B cell (primary cell): ENCODE measurements around the gene NPW. TPM values are rescaled to one million over a fixed set of nuclear protein-coding genes. Genes with fewer than 3 reads are reported as not detected.

Experiments
- ATAC-seq: fragments of 200-7000 bp; cut with Tn5 transposase; one replicate; pipeline ENCODE4 v1.10.0; 2021; ENCODE audit warnings: low read depth, mild to moderate bottlenecking, moderate number of reproducible peaks, moderate library complexity
- CTCF ChIA-PET: fragments of 350-600 bp; sonication (Branson Sonifier 250); formaldehyde crosslinking; loops from one replicate; lab custom pipeline; 2021; ENCODE audit warnings: antibody characterized with exemption, inconsistent platforms; lab: Charles Lee
- POLR2A ChIA-PET: fragments of 350-600 bp; sonication (Branson Sonifier 250); formaldehyde crosslinking; loops from one replicate; lab custom pipeline; 2021; ENCODE audit warnings: antibody characterized with exemption; lab: Charles Lee
- DNase-seq: peaks from one replicate; pipeline ENCODE4 v3.0.0; 2013
- H2AFZ ChIP-seq: 2 replicates; pipeline ENCODE4 v1.6.1; 2012; ENCODE audit warnings: mild to moderate bottlenecking, low read depth, low read length; ENCODE audit not compliant: insufficient read depth, poor library complexity, severe bottlenecking
- H3K27ac ChIP-seq, 2 donors: 1 replicate in 1 of 2; 2 replicates in 1 of 2; pipeline ENCODE4 v1.5.1; 2012 to 2013; ENCODE audit warnings: low read length in 2 of 2, mild to moderate bottlenecking in 2 of 2, moderate library complexity in 1 of 2
- H3K27me3 ChIP-seq, 4 experiments: fragments of 200-600 bp in 1 of 4; sonication (generic) in 1 of 4; replicated peaks in 1 of 4; 1 replicate in 2 of 4; 2 replicates in 2 of 4; pipeline versions ENCODE4 v1.6.1 to v1.7.0; 2013 to 2016; ENCODE audit warnings: low read length in 3 of 4, mild to moderate bottlenecking in 2 of 4, mixed read lengths in 1 of 4, moderate library complexity in 1 of 4; ENCODE audit not compliant: insufficient read depth in 4 of 4, control insufficient read depth in 3 of 4; ENCODE audit errors: control extremely low read depth in 1 of 4
- H3K36me3 ChIP-seq, 2 experiments: replicated peaks in 1 of 2; 1 replicate in 1 of 2; 2 replicates in 1 of 2; pipeline versions ENCODE4 v1.6.1 to v1.7.1; 2013; ENCODE audit warnings: low read length in 1 of 2; ENCODE audit not compliant: insufficient read depth in 2 of 2, control insufficient read depth in 1 of 2; ENCODE audit errors: control extremely low read depth in 1 of 2, extremely low read depth in 1 of 2
- H3K4me1 ChIP-seq, 2 donors: fragments of 200-600 bp in 1 of 2; sonication (generic) in 1 of 2; 1 replicate in 1 of 2; 2 replicates in 1 of 2; pipeline versions ENCODE4 v1.5.1 to v1.6.1; 2013 to 2017; ENCODE audit warnings: low read length in 2 of 2; ENCODE audit not compliant: control insufficient read depth in 2 of 2, insufficient read depth in 2 of 2
- H3K4me2 ChIP-seq: replicated peaks from 2 replicates; pipeline ENCODE3; 2012; ENCODE audit warnings: mild to moderate bottlenecking, low read depth, low read length; ENCODE audit not compliant: poor library complexity, severe bottlenecking
- H3K4me3 ChIP-seq, 5 experiments: fragments of 200-600 bp in 1 of 5; sonication (generic) in 1 of 5; 1 replicate in 3 of 5; 2 replicates in 2 of 5; pipeline versions ENCODE4 v1.5.1 to v1.7.0; 2011 to 2016; ENCODE audit warnings: low read length in 4 of 5, mild to moderate bottlenecking in 4 of 5, low read depth in 2 of 5, control low read depth in 1 of 5, moderate library complexity in 1 of 5; ENCODE audit not compliant: insufficient read depth in 1 of 5; ENCODE audit errors: control extremely low read depth in 1 of 5, extremely low read depth in 1 of 5
- H3K79me2 ChIP-seq: fragments of 200-600 bp; sonication (generic); one replicate; pipeline ENCODE4 v1.6.0; 2016; ENCODE audit warnings: low read length; ENCODE audit not compliant: control insufficient read depth, insufficient read depth
- H3K9ac ChIP-seq: fragments of 200-600 bp; sonication (generic); 2 replicates; pipeline ENCODE4 v1.6.1; 2017; ENCODE audit warnings: mild to moderate bottlenecking, low read length, moderate library complexity
- H3K9me3 ChIP-seq, 3 donors: one replicate each; pipeline versions ENCODE4 v1.6.1 to v1.7.1; 2013; ENCODE audit warnings: low read length in 2 of 3; ENCODE audit not compliant: control insufficient read depth in 2 of 3, insufficient read depth in 1 of 3; ENCODE audit errors: control extremely low read depth in 1 of 3
- H4K20me1 ChIP-seq: 2 replicates; pipeline ENCODE4 v1.6.0; 2012; ENCODE audit warnings: mild to moderate bottlenecking, low read length; ENCODE audit not compliant: insufficient read depth, control insufficient read depth, poor library complexity, severe bottlenecking
- H3K27ac Mint-ChIP-seq: one replicate; pipeline ENCODE4 v1.8.0; 2021; ENCODE audit warnings: mixed read lengths
- H3K27me3 Mint-ChIP-seq: one replicate; pipeline ENCODE4 v1.8.0; 2021; ENCODE audit warnings: mixed read lengths
- H3K4me1 Mint-ChIP-seq: one replicate; pipeline ENCODE4 v1.8.0; 2021; ENCODE audit warnings: mixed read lengths
- H3K4me3 Mint-ChIP-seq: one replicate; pipeline ENCODE4 v1.8.0; 2021; ENCODE audit warnings: mixed read lengths
- H3K9me3 Mint-ChIP-seq: one replicate; pipeline ENCODE4 v1.8.0; 2022; ENCODE audit warnings: mixed read lengths; ENCODE audit not compliant: insufficient read depth
- CTCF ChIP-seq: fragments of 200-600 bp; IDR thresholded peaks from one replicate; pipeline ENCODE4 v1.8.0; 2022; ENCODE audit warnings: antibody characterized with exemption, mild to moderate bottlenecking
- EZH2 ChIP-seq: IDR thresholded peaks from 2 replicates; pipeline ENCODE4 v1.6.1; 2012; ENCODE audit warnings: borderline replicate concordance, low read depth, mild to moderate bottlenecking, moderate library complexity, low read length; ENCODE audit not compliant: insufficient read depth, poor library complexity, severe bottlenecking
- WGBS: methylation state at CpG from one replicate; pipeline ENCODE4 v1.1.5; 2013; ENCODE audit warnings: missing lambda C conversion rate; ENCODE audit not compliant: insufficient coverage; 5-methylcytosine and 5-hydroxymethylcytosine counted together
- intact Hi-C: fragments of 100-400 bp; cut with micrococcal nuclease; formaldehyde crosslinking; loops from one replicate; pipeline ENCODE4 v1.10.0; 2022
- polyA plus RNA-seq: library from polyadenylated mRNA; depleted of rRNA; stranded (reverse); fragments of >200 nt; gene quantifications from 2 replicates; pipeline ENCODE4 v1.2.3, GENCODE V29; 2012
- total RNA-seq, 2 donors: library from RNA; stranded (reverse); fragments of 120-200 nt in 1 of 2; gene quantifications; 1 replicate in 1 of 2; 2 replicates in 1 of 2; pipeline versions ENCODE4 v1.2.3 to v1.2.4, GENCODE V29; 2013 to 2022

Gene NPW
- total and polyA plus RNA-seq, 2 donors (not counting 1 experiment from before 2014, with no cell fraction given): 0.13 to 1.7 TPM

DNA sequence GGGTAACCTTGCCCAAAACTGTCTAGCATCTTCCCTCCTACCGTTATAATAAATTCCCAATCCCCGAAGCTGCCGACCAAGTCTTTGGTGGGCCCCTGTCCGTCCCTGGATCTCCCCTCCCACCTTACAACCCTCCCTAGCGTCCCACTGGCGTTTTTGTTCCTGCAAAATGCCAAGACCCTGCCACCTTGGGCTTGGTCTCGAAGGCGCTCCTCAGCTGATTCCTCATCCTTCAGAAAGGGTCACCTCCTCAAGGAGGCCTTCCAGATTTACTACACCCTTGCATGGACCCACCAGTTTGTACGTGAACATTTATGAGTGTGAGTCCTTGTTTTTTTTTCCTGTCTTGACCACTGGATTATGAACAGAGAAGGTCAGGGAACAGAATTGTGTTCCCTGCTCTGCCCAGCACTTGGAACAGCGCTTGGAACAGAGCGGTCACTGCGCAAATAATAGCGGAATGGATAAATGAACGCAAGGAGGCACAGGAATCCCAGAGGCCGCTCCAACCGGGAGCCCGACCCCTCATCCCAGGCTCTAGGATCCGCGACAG lies 36.5 kb upstream of the NPW start:
- peak overlapping the region; percentile 88 for H3K4me3 Mint-ChIP-seq
- H2AFZ ChIP-seq: peak overlapping the region; percentile 88
- H3K4me1 Mint-ChIP-seq: peaks cover 22% of the 10 kb centered on the region
- ChIA-PET CTCF (interaction anchor here (0.9 to 1.4 kb wide), 2 partner anchors 11 to 157 kb away, joined by 4 to 6 read pairs; partner anchors contain the start of gene TBL3), POLR2A (interaction anchor here (0.6 to 3.5 kb wide), 4 partner anchors 9 to 1254 kb away, joined by 4 to 15 read pairs (median 6); partner anchors contain the start of genes RPS2 and TBL3)
- intact Hi-C loops: loop anchor here (1.0 kb wide), 2 partner anchors 8 to 11 kb away; partner anchors contain the start of gene TBL3
- no peak for TF ChIP-seq EZH2
- ATAC-seq: no peak
- DNase-seq: no peak
- peaks cover 16 to 35% of the 10 kb centered on the region in 2 donors for H3K4me1 ChIP-seq
- H3K27ac Mint-ChIP-seq: peak overlapping the region; percentile 46
- 20% methylated on average over 16 of the region's 19 CpGs for WGBS
- peaks cover 0 to 45% (median 19%) of the 10 kb centered on the region in 4 experiments for H3K27me3 ChIP-seq
- H3K4me3 ChIP-seq: peak overlapping the region in 4 of 5 experiments; percentile 57 to 78 (median 64)
- H3K4me2 ChIP-seq: peak overlapping the region; percentile 98
- peaks cover 0 to 4% (median 0%) of the 10 kb centered on the region in 3 donors for H3K9me3 ChIP-seq
- H3K27ac ChIP-seq: no peak overlapping the region
- no peaks in the 10 kb centered on the region for H4K20me1 ChIP-seq
- H3K9ac ChIP-seq: peak overlapping the region; percentile 76
- peaks cover 6% of the 10 kb centered on the region for H3K27me3 Mint-ChIP-seq
- no peaks in the 10 kb centered on the region for H3K9me3 Mint-ChIP-seq
- no peaks in the 10 kb centered on the region for H3K79me2 ChIP-seq
- H3K36me3 ChIP-seq: peaks cover 0 to 15% of the 10 kb centered on the region in 2 experiments

- Histone ChIP-seq H3K36me3 (peaks cover 0 to 10% of the 10 kb centered on the region in 2 experiments), H3K9ac (peak within 1 kb of the TSS; percentile 76), H3K4me3 (peak within 1 kb of the TSS; percentile 3 to 78 (median 62)), H3K79me2 (no peaks in the 10 kb centered on the region), H3K9me3 (peaks cover 0 to 4% (median 0%) of the 10 kb centered on the region in 3 donors), H2AFZ (peak within 1 kb of the TSS; percentile 88), H3K4me2 (peak within 1 kb of the TSS; percentile 98), H4K20me1 (no peaks in the 10 kb centered on the region), H3K27ac (peak within 1 kb of the TSS; percentile 10 to 66), H3K27me3 (peaks cover 0 to 39% (median 19%) of the 10 kb centered on the region in 4 experiments), H3K4me1 (peaks cover 16 to 35% of the 10 kb centered on the region in 2 donors)
- Mint-ChIP-seq H3K27me3 (peaks cover 6% of the 10 kb centered on the region), H3K9me3 (no peaks in the 10 kb centered on the region), H3K27ac (peak within 1 kb of the TSS; percentile 83), H3K4me3 (peak within 1 kb of the TSS; percentile 88), H3K4me1 (peaks cover 25% of the 10 kb centered on the region)
- DNase-seq: peak; percentile 88
- ChIA-PET POLR2A (interaction anchor here (0.6 to 3.5 kb wide), 6 partner anchors 8 to 1255 kb away, joined by 3 to 15 read pairs (median 4); partner anchors contain the start of genes RPS2 and TBL3), CTCF (interaction anchor here (0.6 to 1.4 kb wide), 4 partner anchors 10 to 332 kb away, joined by 3 to 4 read pairs (median 4); partner anchors contain the start of genes RPS2 and TBL3)
- TF ChIP-seq EZH2 (no peak), CTCF (peak; percentile 38)
- intact Hi-C loops: loop anchor here (1.0 kb wide), 3 partner anchors 8 to 26 kb away; partner anchors contain the start of genes TBL3 and ZNF598
- under 1% methylated on average over 109 of the region's 109 CpGs for WGBS
- ATAC-seq: peak; percentile 94
These were observed 35.8 kb upstream of the NPW start, which contains the start of gene GFER for GRCh38 chr16:1983544-1984346. GFER (plus strand) TSS chr16:1984193; CDS start chr16:1984219, 26 bp downstream.
